Measurements from ENCODE around the gene MC2R.

GRCh38 chr18:13915391-13915790 lies at the start of gene MC2R:
- TF ChIP-seq CTCF (IDR thresholded peaks at IDR 0.05 in 2 of 3, conservative IDR thresholded peaks at IDR 0.05 in 1 of 3; ENCODE audit: borderline replicate concordance in 1 of 3, insufficient read depth in 1 of 3, low read depth in 2 of 3, low read length in 2 of 3) (no peak), SRF (IDR thresholded peaks at IDR 0.05; ENCODE audit: low read depth) (no peak)
